OCI-LY3 (cell line): ENCODE data around the gene EDAR.
A peak's percentile ranks its signal among the peaks of the same experiment; 100 is the strongest.

ENCODE experiments used
- H2AFZ ChIP-seq: fragments of 200-600, 300-600 bp; shearing (Covaris generic); 2 replicates; pipeline ENCODE4 v1.6.0; 2014; ENCODE audit warnings: antibody characterized with exemption, low read depth, low read length
- H3K27ac ChIP-seq: fragments of 200-600, 300-600 bp; sonication (generic); 2 replicates; pipeline ENCODE4 v1.5.1; 2014; ENCODE audit warnings: mild to moderate bottlenecking, low read length, moderate library complexity, mixed read lengths
- H3K27me3 ChIP-seq: fragments of 200-600, 300-600 bp; sonication (generic); 2 replicates; pipeline ENCODE4 v1.6.1; 2014; ENCODE audit warnings: low read depth, low read length, mixed read lengths
- H3K36me3 ChIP-seq: fragments of 200-600, 300-600 bp; sonication (generic); replicated peaks from 2 replicates; pipeline ENCODE3; 2014; ENCODE audit warnings: low read depth, low read length, mixed read lengths
- H3K4me1 ChIP-seq: fragments of 300-600, 200-600 bp; sonication (generic); 2 replicates; pipeline ENCODE4 v1.6.1; 2014; ENCODE audit warnings: low read length, mixed read lengths
- H3K4me2 ChIP-seq: fragments of 200-600, 300-600 bp; sonication (generic); 2 replicates; pipeline ENCODE4 v1.6.1; 2014; ENCODE audit warnings: low read length, mixed read lengths
- H3K4me3 ChIP-seq: fragments of 300-600, 200-600 bp; sonication (generic); 2 replicates; pipeline ENCODE4 v1.5.1; 2014; ENCODE audit warnings: antibody characterized with exemption, mild to moderate bottlenecking, low read length, moderate library complexity
- H3K79me2 ChIP-seq: fragments of 300-600, 200-600 bp; shearing (Covaris generic); 2 replicates; pipeline ENCODE4 v1.6.1; 2014; ENCODE audit warnings: mild to moderate bottlenecking, low read length, mixed read lengths
- H3K9ac ChIP-seq: fragments of 300-600, 200-600 bp; shearing (Covaris generic); 2 replicates; pipeline ENCODE4 v1.6.0; 2014; ENCODE audit warnings: mild to moderate bottlenecking, low read length, moderate library complexity
- H3K9me3 ChIP-seq: fragments of 200-600, 300-600 bp; shearing (Covaris generic); 2 replicates; pipeline ENCODE4 v1.6.1; 2014; ENCODE audit warnings: low read length, mixed read lengths; ENCODE audit not compliant: insufficient read depth
- H4K20me1 ChIP-seq: fragments of 200-600, 300-600 bp; sonication (generic); 2 replicates; pipeline ENCODE4 v1.6.1; 2016; ENCODE audit warnings: low read length, mixed read lengths; ENCODE audit not compliant: insufficient read depth
- EZH2phosphoT487 ChIP-seq: fragments of 200-600 bp; shearing (Covaris generic); IDR thresholded peaks from 2 replicates; pipeline ENCODE4 v1.6.1; 2018; ENCODE audit warnings: antibody characterized with exemption, mixed run types, low read depth
- TF ChIP-seq, protein P1 (sequence below): fragments of 200-600, 300-600 bp; sonication (generic); IDR thresholded peaks from 2 replicates; pipeline ENCODE4 v1.5.1; 2014; ENCODE audit warnings: antibody characterized with exemption, low read length, low read depth

The EDAR gene

DNA sequence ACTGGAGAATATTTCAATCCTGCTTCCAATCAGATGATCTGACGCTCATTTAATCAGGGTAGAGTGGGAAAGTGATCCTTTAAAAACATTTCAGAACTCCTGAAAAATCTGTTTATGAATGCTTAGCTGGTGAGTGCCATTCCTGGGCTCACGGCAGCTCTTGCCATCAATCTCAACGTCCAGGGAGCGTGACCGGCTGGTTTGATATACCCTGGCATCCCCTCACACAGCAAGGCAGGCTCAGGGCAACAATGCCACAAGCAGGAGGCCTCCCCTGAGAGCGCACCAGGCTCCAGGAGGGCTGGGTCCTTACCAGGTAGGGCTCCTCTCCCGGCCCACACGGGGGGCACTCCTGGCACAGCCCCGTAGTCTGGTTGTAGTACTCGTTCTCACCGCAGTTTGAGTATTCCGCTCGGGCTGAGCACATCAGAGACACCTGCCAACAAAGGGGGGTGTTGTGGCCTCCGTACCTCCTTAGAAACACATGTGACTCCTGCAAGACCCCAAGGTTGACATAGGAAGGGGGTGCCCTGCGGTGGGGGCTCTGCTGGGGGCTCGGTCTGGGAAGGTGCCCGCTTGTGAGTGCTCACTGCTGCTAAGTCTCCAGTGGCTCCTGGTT is 59.1 kb downstream of the EDAR start:
- Histone ChIP-seq H3K27me3 (no peaks in the 10 kb centered on the region), H3K79me2 (no peaks in the 10 kb centered on the region), H4K20me1 (no peaks in the 10 kb centered on the region), H3K4me1 (no peaks in the 10 kb centered on the region), H2AFZ (no peak overlapping the region), H3K4me2 (no peak overlapping the region), H3K9me3 (no peaks in the 10 kb centered on the region), H3K9ac (no peak overlapping the region), H3K36me3 (no peaks in the 10 kb centered on the region), H3K27ac (no peak overlapping the region), H3K4me3 (no peak overlapping the region)
- TF ChIP-seq, protein P1, sequence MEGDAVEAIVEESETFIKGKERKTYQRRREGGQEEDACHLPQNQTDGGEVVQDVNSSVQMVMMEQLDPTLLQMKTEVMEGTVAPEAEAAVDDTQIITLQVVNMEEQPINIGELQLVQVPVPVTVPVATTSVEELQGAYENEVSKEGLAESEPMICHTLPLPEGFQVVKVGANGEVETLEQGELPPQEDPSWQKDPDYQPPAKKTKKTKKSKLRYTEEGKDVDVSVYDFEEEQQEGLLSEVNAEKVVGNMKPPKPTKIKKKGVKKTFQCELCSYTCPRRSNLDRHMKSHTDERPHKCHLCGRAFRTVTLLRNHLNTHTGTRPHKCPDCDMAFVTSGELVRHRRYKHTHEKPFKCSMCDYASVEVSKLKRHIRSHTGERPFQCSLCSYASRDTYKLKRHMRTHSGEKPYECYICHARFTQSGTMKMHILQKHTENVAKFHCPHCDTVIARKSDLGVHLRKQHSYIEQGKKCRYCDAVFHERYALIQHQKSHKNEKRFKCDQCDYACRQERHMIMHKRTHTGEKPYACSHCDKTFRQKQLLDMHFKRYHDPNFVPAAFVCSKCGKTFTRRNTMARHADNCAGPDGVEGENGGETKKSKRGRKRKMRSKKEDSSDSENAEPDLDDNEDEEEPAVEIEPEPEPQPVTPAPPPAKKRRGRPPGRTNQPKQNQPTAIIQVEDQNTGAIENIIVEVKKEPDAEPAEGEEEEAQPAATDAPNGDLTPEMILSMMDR, result no peak
- no peak for TF ChIP-seq EZH2phosphoT487

GRCh38 chr2:108928660-108929377 is 60.2 kb downstream of the EDAR start:
- TF ChIP-seq EZH2phosphoT487, result no peak
- TF ChIP-seq, protein P1, result no peak

DNA sequence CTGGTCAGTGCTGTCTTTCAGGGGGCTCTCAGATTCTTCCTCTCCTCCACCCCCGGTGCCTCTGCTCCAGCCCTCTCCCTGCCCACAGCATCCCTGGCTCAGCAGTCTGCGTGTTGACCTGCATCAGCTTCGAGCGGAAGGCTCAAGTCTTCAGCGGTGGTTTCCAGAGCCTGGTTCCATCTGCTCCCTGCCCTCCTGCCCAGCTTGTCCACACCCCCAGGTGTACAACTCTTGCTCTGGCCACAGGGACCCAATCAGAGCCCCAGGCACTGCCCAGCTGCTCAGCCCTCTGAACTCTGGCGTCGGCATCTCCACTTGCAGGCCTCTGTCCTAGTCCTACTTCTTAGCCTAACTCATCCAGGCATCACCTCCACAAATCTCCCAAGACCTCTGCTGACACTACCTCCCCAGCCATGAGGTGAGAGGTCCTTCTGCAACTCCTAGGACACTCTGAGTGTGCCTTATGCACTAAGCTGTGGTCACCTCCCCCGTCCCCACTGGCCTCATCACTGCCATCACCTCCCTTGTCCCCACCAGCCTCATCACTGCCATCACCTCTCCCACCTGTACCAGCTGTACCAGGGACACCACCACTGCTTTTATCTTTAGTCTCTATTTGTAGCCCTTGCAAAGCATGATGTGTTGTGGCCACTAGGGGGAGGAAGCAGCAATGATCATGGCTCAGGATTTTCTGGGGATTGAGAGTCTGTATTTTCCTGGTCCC is 60.9 kb downstream of the EDAR start:
- H4K20me1 ChIP-seq, result no peaks in the 10 kb centered on the region
- no peak overlapping the region for H3K4me2 ChIP-seq
- H3K27me3 ChIP-seq, result no peaks in the 10 kb centered on the region
- H3K9ac ChIP-seq, result no peak overlapping the region
- H2AFZ ChIP-seq, result no peak overlapping the region
- no peak overlapping the region for H3K27ac ChIP-seq
- H3K4me3 ChIP-seq, result no peak overlapping the region
- H3K36me3 ChIP-seq, result no peaks in the 10 kb centered on the region
- no peak for TF ChIP-seq EZH2phosphoT487
- TF ChIP-seq, protein P1, result peak; percentile 74
- H3K4me1 ChIP-seq, result no peaks in the 10 kb centered on the region
- no peaks in the 10 kb centered on the region for H3K9me3 ChIP-seq
- H3K79me2 ChIP-seq, result no peaks in the 10 kb centered on the region

More at GRCh38 chr2:108928660-108929377, 60.2 kb downstream of the EDAR start:
- H3K79me2 ChIP-seq, result no peaks in the 10 kb centered on the region
- no peak overlapping the region for H3K9ac ChIP-seq
- H3K4me3 ChIP-seq, result no peak overlapping the region
- H4K20me1 ChIP-seq, result no peaks in the 10 kb centered on the region
- no peaks in the 10 kb centered on the region for H3K9me3 ChIP-seq
- H3K27me3 ChIP-seq, result no peaks in the 10 kb centered on the region
- H3K4me1 ChIP-seq, result no peaks in the 10 kb centered on the region
- no peak overlapping the region for H2AFZ ChIP-seq
- H3K4me2 ChIP-seq, result no peak overlapping the region
- no peak overlapping the region for H3K27ac ChIP-seq
- no peaks in the 10 kb centered on the region for H3K36me3 ChIP-seq

DNA sequence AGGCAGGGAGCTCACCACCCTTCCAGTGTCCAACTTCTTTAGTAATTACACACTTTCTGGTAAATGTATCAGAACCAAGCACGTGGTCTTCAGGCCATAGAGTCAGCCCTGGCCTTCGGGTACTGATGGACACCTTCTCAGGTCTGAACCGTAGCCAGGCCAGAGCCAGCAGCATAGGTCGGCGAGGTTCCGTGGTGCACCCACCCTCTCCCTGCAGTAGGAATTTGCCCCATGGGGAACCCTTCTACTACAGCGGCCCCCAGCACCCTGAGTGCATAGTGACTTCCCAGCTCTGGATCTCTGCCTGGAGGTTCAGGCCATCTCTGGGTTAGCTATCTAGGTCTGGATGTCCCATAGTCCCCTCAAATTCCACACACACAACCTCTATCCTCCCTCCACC is 61.6 kb downstream of the EDAR start:
- no peak overlapping the region for H3K4me2 ChIP-seq
- no peaks in the 10 kb centered on the region for H3K9me3 ChIP-seq
- H3K27me3 ChIP-seq, result no peaks in the 10 kb centered on the region
- no peaks in the 10 kb centered on the region for H4K20me1 ChIP-seq
- no peak overlapping the region for H3K27ac ChIP-seq
- H3K4me3 ChIP-seq, result no peak overlapping the region
- no peak overlapping the region for H2AFZ ChIP-seq
- no peaks in the 10 kb centered on the region for H3K4me1 ChIP-seq
- H3K9ac ChIP-seq, result no peak overlapping the region
- no peaks in the 10 kb centered on the region for H3K36me3 ChIP-seq
- no peaks in the 10 kb centered on the region for H3K79me2 ChIP-seq
- TF ChIP-seq EZH2phosphoT487, result no peak
- TF ChIP-seq, protein P1, result no peak
